ENCODE results near the gene KIAA1755.

The KIAA1755 gene

DNA sequence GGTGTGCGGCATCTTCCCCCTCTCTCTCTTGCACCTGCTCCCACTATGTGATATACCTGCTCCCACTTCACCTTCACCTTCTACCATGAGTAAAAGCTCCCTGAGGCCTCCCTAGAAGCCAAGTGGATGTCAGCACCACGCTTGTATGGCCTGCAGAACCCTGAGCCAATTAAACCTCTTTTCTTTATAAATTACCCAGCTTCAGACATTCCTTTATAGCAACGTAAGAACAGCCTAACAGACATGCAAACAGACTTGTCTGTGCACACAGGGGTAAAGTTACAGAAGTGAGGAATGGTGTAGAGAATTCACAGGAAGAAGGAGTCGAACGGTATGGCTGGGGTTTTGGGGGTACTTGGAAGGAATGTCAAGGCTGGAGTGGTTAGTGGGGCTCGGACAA, 80.7 kb downstream of the KIAA1755 start:
- DNase-seq = no peak

DNA sequence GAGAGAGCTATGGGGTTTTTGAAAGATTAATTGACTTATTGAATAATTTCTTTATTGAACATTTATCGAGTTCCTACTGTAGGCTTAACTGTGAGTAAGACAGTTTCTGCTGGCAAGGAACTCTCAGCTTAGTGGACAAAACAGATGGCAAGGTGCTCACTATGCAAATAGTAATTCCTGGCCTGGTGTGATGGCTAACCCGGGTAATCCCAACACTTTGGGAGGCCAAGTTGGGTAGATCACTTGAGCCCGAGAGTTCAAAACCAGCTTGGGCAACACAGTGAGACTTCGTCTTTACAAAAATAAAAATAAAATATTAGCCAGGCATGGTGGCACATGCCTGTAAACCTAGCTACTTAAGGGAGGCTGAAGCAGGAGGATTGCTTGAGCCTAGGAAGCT, 82.0 kb downstream of the KIAA1755 start:
- no peak for DNase-seq

DNA sequence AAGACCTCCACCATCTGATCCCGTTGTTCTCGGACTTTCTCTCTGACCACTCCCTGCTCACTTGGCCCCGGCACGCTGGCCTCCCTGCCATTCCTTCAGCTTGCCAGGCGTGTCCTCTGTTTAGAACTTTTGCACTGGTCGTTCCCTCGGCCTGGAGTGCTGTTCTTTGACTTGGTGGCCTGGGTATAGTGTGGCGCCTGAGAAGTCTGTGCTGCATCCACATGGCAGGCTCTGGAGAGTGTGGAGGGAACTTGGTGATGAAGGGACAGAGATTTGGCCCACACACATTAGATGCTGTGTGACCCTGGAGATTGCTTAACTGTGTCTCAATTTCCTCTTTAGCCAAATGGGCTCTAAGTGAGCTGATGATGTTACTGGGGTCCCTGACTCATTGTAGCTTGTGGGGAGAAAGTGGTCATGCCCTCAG, 82.5 kb downstream of the KIAA1755 start:
- DNase-seq = no peak

DNA sequence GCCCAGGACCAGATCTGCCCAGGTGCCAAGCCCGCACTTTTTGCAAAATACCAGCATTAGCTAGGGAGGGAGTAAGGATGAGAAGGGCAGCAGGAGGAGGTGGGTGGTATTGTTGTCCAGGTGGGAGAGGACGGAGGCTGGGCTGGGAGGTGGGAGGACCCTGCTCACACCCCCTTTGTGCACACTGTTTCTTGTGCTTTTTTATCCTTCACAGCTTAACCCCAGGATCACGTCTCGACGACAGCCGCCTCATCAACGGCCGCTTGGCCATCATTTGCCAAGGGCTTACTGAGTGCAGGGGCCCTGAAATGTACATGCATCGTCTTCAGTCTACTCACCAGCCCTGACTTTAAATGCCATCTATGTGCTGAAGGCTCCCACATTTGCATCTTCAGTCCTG, 83.3 kb downstream of the KIAA1755 start:
- DNase-seq = no peak

DNA sequence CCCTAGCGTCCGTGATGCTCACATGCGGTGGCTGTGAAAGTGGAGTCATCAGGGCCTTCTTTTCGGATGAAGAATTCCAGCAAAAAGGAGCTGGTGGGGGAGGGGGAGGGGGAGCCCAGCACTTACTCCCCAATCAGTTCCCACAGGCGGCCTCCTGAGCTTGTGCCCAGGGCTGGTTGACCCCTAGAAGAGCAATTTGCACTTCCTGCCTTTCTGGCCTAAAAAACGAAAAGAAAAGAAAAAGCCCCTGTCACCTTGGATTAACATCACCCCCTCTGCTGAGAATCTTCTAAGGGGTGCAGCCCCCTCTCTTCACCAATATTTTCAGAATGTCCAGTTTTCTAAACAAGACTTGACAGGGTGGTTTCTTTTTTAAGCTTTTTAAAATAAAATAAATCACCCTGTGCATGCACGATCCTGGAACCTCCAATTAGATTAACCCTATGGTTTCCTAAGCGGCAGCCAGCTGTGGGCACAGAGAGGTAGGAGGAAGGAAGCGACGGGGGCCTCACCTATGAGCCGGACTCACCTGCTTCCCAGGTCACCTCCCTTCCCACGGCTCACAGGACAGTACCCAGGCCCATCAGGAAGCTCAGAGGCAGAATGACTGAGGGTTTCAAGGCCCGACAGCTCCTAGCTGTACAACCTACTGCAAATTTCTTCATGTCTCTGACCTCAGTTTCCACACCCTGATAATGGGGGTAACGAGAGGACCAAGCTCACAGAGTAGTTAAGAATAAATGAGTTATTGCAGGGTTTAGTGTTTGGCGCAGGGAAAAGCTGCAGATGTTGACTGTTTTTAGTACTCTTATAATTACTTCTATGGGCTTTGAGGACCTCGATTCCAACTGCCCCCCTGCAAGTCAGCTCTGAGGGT, 85.0 kb downstream of the KIAA1755 start:
- no peak for DNase-seq

DNA sequence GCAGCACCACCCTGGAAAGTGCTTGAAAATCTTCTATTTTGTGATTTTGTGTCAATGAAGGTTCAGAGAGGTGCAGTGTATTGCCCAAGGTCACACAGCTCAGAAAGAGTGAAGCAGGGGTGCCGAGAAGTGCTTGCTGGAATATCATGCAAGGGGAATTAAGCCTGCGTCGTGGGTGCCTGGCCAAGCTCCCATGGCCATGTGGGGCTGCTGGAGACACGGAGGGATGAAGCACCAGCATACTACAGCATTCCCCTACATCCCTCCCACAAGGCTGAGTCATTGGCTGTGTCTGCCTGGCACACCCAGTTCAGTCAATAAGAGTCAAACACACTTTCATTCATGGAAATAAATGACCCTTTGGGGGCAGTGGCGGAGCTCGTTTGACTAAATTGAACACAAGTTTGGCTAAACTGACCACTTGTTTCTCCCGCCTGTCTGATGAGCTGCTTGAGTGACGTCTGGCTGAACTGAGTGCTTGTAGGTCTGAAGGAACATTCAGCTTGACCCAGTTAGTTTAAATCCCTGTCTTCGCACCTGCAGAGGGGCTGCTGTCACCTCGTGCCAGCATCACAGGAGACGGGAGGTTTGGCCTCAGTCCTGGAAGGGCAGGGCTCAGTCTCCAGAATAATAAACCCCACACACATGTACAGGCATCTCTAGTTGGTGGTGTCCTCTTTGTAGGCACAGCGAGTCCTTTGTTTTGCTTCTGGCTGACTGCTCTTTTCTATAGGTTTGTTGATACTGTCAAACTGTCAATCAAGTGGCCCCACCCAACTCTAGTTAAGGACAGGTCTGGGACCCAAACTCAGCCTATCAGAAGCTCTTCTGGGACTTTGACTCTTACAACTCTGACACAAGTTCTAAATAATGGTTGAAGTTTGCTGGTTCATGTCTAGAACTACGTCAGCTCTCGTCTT, 87.0 kb downstream of the KIAA1755 start:
- peak; percentile 93 for DNase-seq

DNA sequence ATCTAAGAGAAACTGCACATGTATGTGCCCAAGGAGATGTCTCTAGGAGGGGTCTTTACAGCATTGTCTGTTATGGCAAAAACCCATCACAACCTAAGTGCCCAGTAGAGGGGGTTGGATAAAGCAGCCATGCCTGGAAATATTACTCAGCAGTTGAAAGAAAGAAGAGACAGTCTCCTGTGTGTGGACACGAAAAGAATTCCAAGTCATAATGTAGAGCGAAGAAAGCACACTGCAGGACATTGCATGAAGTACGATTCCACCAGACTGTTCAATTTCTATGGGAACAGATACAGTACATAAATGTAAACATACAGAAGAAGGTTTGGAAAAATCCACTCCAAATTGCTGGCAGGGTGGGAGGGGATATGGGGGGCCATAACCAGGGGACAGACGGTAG, 88.1 kb downstream of the KIAA1755 start:
- peak; percentile 26 for DNase-seq

DNA sequence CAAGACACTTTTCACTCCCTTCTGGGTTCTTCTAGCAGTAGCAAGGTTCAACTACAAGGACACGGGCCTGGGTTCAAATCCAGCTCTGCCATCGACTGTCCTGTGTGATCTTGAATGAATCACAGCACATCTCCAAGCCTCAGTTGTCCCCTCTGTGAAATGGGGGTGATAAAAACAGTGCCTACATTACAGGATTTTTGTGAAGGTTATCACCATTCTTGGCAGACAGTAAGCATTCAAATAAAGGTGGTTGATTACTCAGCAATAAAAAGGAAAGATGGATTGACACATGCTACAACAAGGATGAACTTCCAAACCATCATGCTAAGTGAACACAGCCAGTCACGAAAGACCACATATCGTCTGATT, 88.9 kb downstream of the KIAA1755 start:
- DNase-seq = no peak

DNA sequence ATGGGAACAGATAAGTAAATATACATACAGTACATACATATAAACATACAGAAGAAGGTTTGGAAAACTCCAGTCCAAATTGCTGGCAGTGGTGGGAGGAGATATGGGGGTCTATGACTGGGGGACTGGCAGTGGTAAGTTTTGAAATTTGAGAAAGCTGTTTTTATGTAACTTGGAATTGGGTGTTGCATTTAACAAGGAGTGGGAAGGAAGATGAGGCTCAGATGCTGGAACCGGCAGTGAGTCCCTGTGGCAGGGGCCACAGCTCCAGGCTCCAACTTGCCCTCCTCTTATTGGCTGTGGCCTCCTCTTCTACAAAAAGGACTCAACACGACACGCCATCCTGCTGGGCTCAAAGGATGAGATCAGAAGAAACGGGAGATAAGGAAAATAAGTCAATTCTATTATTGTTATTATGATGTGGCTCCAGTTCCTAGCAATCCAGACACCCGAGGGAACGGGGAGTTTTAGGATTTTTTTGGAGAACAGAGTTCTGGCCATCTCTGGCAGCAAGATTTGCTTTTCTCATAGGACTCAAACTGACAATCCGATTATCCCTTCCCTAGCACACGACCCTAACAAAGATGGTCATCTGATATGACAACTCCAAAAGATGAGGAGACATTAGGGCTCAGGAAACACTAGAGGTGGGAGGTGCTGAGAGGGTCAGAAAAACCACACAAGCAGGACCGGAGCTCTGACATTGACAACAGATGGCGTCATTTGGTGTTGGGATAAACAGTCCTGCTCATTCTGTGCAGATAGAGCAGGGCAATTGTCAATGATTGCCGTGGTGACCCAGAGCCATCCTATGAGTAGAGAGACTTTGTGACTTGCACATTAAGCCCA, 89.5 kb downstream of the KIAA1755 start:
- no peak for DNase-seq

DNA sequence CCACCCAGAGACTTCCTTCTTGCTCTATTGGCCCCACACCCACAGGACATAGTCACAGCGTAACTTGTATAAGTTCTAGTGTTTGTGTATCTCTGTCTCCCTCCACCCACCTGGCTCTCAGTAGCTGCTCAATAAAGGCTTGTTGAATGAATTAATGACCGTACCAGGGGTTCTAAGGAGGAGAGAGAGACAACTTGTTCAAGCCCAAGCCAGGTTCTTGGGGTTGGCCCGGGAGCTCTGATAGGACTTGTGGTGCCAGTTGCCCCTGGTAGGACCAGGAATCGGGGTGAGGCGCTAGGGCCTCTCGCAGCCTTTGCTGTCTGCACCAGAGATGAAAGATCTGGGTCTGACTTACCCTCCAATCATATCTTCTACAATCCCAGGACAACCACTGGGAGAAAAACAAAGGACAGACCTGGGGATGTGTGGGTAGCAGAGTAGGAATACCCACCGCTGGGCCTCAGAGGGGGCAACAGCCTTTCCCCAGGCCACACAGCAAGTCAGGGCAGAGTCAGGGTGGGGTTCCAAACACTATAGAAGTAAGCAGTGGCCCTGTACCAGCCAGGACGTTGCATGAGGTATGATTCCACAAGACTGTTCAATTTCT, 90.2 kb downstream of the KIAA1755 start:
- no peak for DNase-seq

DNA sequence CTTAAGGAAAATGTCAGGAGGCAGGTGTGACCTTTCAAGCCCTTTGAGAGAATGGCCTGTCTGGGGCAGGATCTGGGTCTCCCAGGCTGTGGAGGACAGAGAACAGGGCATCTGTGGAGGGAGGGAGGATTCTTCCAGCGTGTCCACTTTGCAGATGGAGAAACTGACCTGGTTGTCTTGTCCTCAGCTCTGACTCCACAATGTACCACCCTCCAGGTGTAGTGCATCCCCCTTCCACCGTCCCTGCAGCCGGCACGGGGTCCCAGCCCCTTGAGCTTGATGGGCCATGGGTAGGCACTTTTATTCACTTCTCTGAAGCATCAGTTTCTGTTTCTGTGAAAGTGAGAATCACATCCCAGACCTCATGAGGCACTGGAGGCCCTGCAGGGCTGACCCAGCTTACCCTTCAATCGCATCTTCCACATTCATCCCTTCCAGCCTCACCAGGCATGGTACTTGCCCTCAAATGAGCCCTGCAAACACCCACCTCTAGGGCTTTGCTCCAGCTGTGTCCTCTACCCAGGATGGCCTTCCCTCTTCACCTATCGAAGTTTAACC, 90.8 kb downstream of the KIAA1755 start:
- no peak for DNase-seq

DNA sequence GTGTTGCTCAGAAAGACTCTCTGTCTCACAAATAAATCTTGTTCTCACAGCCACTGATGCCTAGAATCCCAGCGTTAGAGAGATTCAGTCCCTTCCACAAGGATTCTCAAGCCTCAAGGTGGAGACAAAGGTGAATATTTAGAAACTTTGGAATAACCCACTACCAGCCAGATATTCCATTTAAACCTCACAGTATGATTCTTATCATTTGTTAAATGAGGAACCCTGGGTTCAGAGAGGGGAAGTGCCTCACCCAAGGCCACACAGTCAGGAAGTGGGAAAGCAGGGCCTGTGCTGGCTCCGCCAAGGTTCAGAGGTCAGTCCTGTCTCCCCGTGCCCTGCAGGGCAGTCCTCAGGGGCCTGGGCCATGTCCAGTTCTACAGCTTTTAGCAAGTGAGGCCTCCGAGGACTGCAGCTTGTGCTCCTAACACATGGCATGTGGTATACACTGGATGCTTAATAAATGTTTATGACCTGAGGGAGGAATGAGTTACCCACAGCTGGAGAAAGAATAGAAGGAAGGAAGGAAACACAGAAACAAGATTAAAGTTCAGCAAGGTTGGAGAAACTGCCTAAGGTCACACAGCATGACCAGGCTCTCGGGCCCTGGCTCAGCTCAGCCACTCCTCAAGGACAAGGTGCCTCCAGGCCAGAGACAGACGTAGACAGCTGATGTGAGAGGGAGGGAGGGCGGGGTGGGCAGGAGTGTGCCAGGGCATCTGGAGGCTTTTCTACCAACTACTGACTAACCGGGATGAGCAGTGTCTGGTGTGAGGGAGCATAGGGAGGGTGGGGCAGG, 91.5 kb downstream of the KIAA1755 start:
- no peak for DNase-seq

DNA sequence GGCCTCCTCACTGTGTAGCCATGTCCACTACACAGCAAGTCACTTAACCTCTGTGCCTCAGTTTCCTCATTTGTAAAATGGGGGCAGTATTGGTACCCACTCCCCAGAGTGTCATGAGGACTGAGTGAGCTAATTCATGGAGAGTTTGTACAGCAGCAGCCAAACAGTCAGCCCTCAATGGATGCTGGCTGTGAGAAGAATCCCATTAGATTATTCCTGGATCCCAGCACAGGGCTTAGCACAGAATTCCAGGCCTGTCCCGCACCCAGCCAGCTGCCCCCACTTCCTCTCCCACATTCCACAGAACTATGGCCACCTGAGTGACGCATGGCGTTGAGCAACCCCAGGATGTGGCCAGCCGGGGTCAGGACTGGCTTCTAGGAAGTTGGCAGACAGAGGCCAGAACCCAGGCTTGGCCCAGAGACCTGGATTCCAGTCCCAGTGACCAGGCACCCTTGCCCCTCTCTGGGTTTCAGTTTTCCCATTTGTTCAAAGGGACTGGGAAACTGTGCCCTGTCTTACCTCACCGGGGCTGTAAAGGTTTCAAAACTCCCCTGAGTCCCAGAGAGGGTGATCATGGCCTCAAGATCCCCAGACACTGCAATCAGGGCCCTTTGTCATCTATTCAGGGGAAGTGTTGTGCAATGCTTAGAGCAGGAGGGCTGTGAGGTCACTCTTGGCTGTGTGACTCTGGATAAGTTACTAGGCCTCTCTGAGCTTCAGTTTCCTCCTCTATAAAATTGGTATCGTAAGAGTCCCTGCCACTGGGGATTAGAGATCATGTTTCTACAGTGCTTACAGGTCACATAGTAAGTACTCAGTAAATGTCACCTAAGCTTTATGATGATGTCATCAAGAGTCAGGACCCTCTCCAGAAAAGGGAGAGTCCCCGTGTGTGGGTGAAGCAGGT, 92.4 kb downstream of the KIAA1755 start:
- DNase-seq = peak; percentile 98

DNA sequence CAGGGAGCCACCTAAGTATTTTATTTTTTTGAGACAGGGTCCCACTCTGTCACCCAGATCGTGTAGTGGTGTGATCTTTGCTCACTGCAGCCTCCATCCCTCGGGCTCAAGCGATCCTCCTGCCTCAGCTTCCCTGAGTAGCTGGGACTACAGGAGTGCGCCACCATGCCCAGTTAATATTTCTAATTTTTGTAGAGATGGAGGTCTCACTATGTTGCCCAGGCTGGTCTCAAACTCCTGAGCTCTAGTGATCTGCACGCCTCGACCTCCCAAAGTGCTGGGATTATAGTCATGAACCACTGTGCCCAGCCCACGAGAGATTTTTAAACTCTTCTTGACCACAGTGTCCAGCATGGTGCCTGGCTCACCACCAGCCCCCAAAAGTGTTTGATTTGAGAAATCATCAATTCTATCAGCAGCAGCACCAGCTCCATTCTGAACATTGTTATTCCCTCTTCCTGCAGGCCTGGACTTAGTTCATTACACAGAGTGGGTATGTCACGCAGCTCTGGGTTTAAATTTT, 93.1 kb downstream of the KIAA1755 start:
- no peak for DNase-seq

DNA sequence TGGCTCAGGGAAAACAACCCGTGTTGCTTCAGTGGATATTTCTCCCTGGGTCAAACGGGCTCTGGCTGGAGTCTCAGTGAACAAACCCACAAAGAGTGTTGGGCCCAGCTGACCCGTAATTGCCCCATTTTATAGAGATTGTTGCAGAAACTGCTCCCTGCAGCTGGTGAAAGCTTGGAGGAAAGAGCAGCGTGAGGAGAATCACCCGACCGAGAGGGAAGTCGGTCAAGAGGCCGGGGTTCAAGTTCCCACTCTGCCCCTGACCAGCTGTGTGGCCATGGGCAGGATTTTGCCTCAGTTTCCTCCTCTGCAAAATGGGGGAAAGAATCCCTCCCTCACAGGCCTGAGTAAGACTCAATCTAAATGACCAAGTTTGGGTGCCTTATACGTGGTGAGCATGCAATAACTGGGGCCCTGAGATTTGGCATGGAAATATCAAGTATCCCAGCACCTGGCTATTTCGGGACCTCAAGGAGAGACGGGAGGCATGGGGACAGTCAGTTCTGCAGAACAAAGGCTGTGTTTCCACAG, 93.8 kb downstream of the KIAA1755 start:
- DNase-seq = no peak

DNA sequence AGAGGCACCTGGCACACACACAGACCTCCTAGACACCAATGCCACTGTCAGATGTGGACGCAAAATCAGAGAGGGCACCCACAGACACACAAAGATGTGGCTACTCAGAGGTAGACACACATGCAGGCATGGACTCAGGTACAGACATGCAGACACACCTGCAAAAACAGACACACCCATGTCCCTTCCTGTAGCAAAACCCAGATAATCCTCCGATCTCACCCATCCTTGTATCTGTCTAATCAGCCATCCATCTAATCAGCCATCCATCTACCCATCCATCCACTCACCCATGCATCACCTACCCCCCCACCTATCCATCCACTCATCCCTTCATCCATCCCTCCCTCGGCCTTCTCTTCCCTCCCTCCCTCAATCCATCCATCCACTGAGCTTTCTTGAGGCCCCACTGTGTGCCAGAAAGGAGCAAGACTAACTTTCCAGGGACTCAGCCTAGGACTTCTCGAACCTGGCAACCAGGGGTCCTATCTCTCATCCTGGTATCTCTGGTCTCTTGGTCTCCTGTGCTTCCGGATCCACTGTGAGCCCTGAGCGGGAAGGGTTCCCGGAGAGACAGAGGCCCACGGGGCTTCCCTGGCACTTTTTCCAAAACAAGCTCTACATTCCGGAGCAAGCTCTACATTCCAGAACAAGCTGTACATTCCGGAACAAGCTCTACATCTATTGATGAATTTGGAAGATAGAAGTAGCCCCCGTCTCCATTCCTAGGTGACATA, 94.4 kb downstream of the KIAA1755 start:
- no peak for DNase-seq

DNA sequence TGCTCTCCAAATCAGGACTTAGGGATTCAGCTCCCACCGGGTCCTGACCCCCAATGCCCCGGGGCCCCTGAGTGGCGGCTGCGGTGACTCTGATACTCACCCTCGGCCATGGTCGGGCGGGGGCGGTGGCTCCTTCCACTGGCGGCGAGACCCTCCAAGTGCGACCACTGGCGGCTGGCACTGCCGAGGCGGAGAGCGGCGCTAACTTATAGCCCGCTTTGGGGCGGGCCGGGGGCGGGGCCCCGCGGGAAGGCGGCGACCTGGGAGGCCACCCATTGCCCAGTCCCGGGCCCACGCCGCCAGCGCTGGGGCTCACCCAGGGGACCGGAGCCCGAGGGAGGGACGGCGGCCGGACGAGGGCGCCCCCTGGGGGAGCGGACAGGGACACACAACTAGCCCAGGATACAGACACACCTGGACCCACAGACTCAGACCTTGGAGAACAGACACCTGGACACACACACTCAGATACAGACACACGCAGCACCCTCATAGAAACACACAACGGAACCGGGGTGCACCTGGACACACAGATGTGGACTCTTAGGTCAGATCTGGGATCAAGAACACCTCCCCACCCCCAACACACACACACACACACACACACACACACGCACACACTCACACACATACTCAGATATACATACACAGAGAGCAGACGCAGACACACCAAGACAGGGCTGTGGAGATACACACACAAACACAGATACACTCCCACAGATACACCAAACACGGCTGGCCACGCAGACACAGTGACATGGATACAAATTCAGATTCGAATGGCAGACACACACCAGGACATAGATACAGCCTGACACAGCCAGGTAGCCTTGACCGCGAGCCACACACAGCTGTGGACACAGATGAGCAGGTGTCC, 95.2 kb downstream of the KIAA1755 start, which contains the start of gene TGM2:
Gene TGM2, minus strand, starts transcription at position 182 of the 877 bp plus-strand sequence. Its CDS starts 72 bp downstream, at position 110.
- peak; percentile 40 for DNase-seq

DNA sequence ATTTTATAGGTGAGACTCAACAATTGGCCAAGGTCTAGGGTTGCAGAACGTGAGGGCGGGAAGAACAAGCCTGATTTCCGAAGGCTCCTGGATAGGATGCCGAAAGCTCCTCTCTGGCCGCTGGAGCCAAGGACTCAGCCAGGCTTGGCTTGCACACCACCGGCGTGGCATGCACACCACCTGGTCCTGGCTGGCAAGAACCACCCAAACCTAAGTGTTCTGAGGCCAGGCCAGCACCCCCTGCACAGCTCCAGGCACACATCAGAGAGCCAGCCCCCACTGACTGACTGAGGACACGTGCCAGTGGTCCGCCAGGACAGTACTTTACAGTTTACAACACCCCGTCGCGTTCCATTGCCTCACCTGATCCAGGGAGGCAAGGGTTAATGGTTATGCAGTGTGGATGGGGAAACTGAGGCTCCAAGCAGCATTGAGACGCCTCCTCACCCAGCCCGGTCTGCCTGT, 95.9 kb downstream of the KIAA1755 start:
- no peak for DNase-seq
